ENCODE measurements around the gene P2RX3. TPM values are rescaled to one million over a fixed set of nuclear protein-coding genes. Genes with fewer than 3 reads are reported as not detected.

P2RX3 gene
- total RNA-seq, 4 donors from 2014 or later = not detected

- in situ Hi-C loops (cut with MboI; ENCODE audit: low pct_ligation_motif_present in 1 of 4, low pct_unique_long_range_greater_than_20kb in 1 of 4, low sequenced_read_pairs in 3 of 4) (loop anchor here in 3 of 4 donors (10.0 to 25.0 kb wide), 3 partner anchors 139 to 297 kb away; partner anchors contain the start of gene YPEL4 (in 3 of the 3)), intact Hi-C loops (cut with DNase I; ENCODE audit: low total_unique reads) (no loop called here)
- Histone ChIP-seq H3K4me3 (no peak overlapping the region), H3K36me3 (no peaks in the 10 kb centered on the region), H3K4me1 (peaks cover 0 to 9% (median 0%) of the 10 kb centered on the region in 4 donors), H3K9me3 (no peaks in the 10 kb centered on the region), H3K27ac (no peak overlapping the region), H3K27me3 (no peaks in the 10 kb centered on the region)
- TF ChIP-seq POLR2AphosphoS5 (IDR thresholded peaks at IDR 0.05) (no peak), EP300 (IDR thresholded peaks at IDR 0.05; ENCODE audit: low read depth) (no peak), POLR2A (IDR thresholded peaks at IDR 0.05) (no peak), CTCF (IDR thresholded peaks at IDR 0.05) (no peak)
- DNase-seq = no peak
- WGBS, 2 donors (ENCODE audit: low coverage in 1 of 2) = 78% methylated on average over 7 of the region's 7 CpGs; no CpG with 5 or more reads in 1 of the 2 donors
Observed at GRCh38 chr11:57348052-57348451, 9.9 kb downstream of the P2RX3 start.

GRCh38 chr11:57348636-57349313, 10.6 kb downstream of the P2RX3 start:
- Histone ChIP-seq H3K9me3 (no peaks in the 10 kb centered on the region), H3K27ac (no peak overlapping the region), H3K4me1 (peaks cover 0 to 9% (median 0%) of the 10 kb centered on the region in 4 donors), H3K36me3 (no peaks in the 10 kb centered on the region), H3K27me3 (no peaks in the 10 kb centered on the region), H3K4me3 (no peak overlapping the region)
- DNase-seq = no peak
- TF ChIP-seq EP300 (IDR thresholded peaks at IDR 0.05; ENCODE audit: low read depth) (no peak), CTCF (IDR thresholded peaks at IDR 0.05) (no peak), POLR2AphosphoS5 (IDR thresholded peaks at IDR 0.05) (no peak), POLR2A (IDR thresholded peaks at IDR 0.05) (no peak)
- 82 to 100% methylated on average over 2 to 14 of the region's 14 CpGs for WGBS, 2 donors (ENCODE audit: low coverage in 1 of 2)
- intact Hi-C loops (cut with DNase I; ENCODE audit: low total_unique reads) = no loop called here
- in situ Hi-C loops (cut with MboI; ENCODE audit: low pct_ligation_motif_present in 1 of 4, low pct_unique_long_range_greater_than_20kb in 1 of 4, low sequenced_read_pairs in 3 of 4) = loop anchor here in 3 of 4 donors (10.0 to 25.0 kb wide), 3 partner anchors 139 to 296 kb away; partner anchors contain the start of gene YPEL4 (in 3 of the 3)

- Histone ChIP-seq H3K27me3 (no peaks in the 10 kb centered on the region), H3K4me1 (peaks cover 0 to 9% (median 0%) of the 10 kb centered on the region in 4 donors), H3K4me3 (no peak overlapping the region), H3K9me3 (no peaks in the 10 kb centered on the region), H3K27ac (no peak overlapping the region), H3K36me3 (no peaks in the 10 kb centered on the region)
- in situ Hi-C loops (cut with MboI; ENCODE audit: low pct_ligation_motif_present in 1 of 4, low pct_unique_long_range_greater_than_20kb in 1 of 4, low sequenced_read_pairs in 3 of 4) = loop anchor here in 3 of 4 donors (10.0 to 25.0 kb wide), 3 partner anchors 138 to 295 kb away; partner anchors contain the start of gene YPEL4 (in 3 of the 3)
- WGBS, 2 donors (ENCODE audit: low coverage in 1 of 2) = 30 to 57% methylated on average over 7 to 31 of the region's 31 CpGs
- DNase-seq = peak; percentile 67
- TF ChIP-seq POLR2AphosphoS5 (IDR thresholded peaks at IDR 0.05) (no peak), CTCF (IDR thresholded peaks at IDR 0.05) (peak; percentile 80 to 93 (median 89))
- intact Hi-C loops (cut with DNase I; ENCODE audit: low total_unique reads) = no loop called here
Observed at GRCh38 chr11:57349491-57350274, 11.5 kb downstream of the P2RX3 start.

GRCh38 chr11:57353036-57353435, 14.9 kb downstream of the P2RX3 start:
- WGBS, 2 donors (ENCODE audit: low coverage in 1 of 2) = 57 to 84% methylated on average over 3 to 5 of the region's 5 CpGs
- H3K27me3 ChIP-seq = no peaks in the 10 kb centered on the region
- H3K4me1 ChIP-seq = peaks cover 0 to 6% (median 2%) of the 10 kb centered on the region in 4 donors
- H3K9me3 ChIP-seq = no peaks in the 10 kb centered on the region
- no peak overlapping the region for H3K27ac ChIP-seq
- no peaks in the 10 kb centered on the region for H3K36me3 ChIP-seq
- in situ Hi-C loops (cut with MboI; ENCODE audit: low pct_ligation_motif_present in 1 of 4, low pct_unique_long_range_greater_than_20kb in 1 of 4, low sequenced_read_pairs in 3 of 4) (no loop called here), intact Hi-C loops (cut with DNase I; ENCODE audit: low total_unique reads) (no loop called here)
- no peak for TF ChIP-seq POLR2AphosphoS5 (IDR thresholded peaks at IDR 0.05)
- no peak overlapping the region for H3K4me3 ChIP-seq
- DNase-seq = no peak

All from transverse colon (tissue), 4 donors.